ENCODE results near the gene SPATA6L. TPM values are rescaled to one million over a fixed set of nuclear protein-coding genes. Genes with fewer than 3 reads are reported as not detected.

SPATA6L gene
- total and polyA plus RNA-seq, 2 of the 4 experiments (the other 2 are of a cell fraction) = 0.18 to 0.84 TPM

DNA sequence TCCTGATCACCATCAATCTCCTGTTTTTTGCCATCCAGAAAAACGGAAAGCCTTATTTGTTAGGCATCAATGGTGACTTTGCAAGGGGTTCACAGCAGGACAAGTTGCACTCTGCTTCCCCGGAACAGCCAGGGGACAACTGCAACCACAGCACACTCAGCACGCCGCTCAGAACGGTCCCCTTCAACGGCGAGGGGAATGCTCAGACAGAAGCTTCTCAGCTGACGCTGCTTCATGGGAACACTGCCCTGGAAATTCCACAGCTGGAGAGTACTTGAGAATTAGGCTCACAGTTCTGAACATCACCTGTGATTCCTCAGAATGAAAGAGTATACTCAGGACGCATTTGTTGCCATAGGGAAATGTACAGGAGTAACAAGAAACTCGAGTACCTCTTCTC, 44.3 kb downstream of the SPATA6L start:
- DNase-seq (no peak), ATAC-seq (ENCODE audit: low read depth) (no peak)
- no peak overlapping the region for H3K9ac ChIP-seq (ENCODE audit: low read depth, low read length)
- H3K9me3 ChIP-seq (ENCODE audit: control insufficient read depth, insufficient read depth, low read length) = no peaks in the 10 kb centered on the region
- no peaks in the 10 kb centered on the region for H4K20me1 ChIP-seq (ENCODE audit: insufficient read depth, low read length)
- no peak overlapping the region for H4K91ac ChIP-seq (ENCODE audit: insufficient read depth, low read depth, low read length)
- H3K23ac ChIP-seq (ENCODE audit: low read depth, low read length) = no peak overlapping the region
- WGBS, 2 experiments (ENCODE audit: extremely low coverage in 2 of 2, insufficient read length in 1 of 2) = 38% methylated on average over 2 of the region's 10 CpGs; no CpG with 5 or more reads in 1 of the 2 experiments
- no peak overlapping the region for H2BK15ac ChIP-seq (ENCODE audit: low read depth, low read length)
- no peak overlapping the region for H3K27ac ChIP-seq (ENCODE audit: insufficient read depth, low read length)
- dilution Hi-C loops (cut with HindIII; ENCODE audit: low sequenced_read_pairs, unreplicated experiment) = no loop called here
- TF ChIP-seq CEBPB (IDR thresholded peaks at IDR 0.05; ENCODE audit: low read depth, low read length) (no peak), MAZ (IDR thresholded peaks at IDR 0.05; ENCODE audit: borderline replicate concordance, low read depth, low read length) (no peak), CHD1 (IDR thresholded peaks at IDR 0.05; ENCODE audit: low read depth, low read length) (no peak), POLR2A (IDR thresholded peaks at IDR 0.05; ENCODE audit: low read depth, low read length) (no peak), RCOR1 (IDR thresholded peaks at IDR 0.05; ENCODE audit: insufficient replicate concordance, low read length) (no peak), BHLHE40 (IDR thresholded peaks at IDR 0.05; ENCODE audit: low read depth, low read length) (no peak), FOS (IDR thresholded peaks at IDR 0.05; ENCODE audit: low read depth, low read length) (no peak), MAFK (IDR thresholded peaks at IDR 0.05; ENCODE audit: low read depth, low read length) (no peak), RAD21 (IDR thresholded peaks at IDR 0.05; ENCODE audit: low read length) (no peak), SMC3 (IDR thresholded peaks at IDR 0.05; ENCODE audit: low read depth, low read length) (no peak), MXI1 (IDR thresholded peaks at IDR 0.05; ENCODE audit: borderline replicate concordance, low read depth, low read length) (no peak)
- TF ChIP-seq, protein P1, sequence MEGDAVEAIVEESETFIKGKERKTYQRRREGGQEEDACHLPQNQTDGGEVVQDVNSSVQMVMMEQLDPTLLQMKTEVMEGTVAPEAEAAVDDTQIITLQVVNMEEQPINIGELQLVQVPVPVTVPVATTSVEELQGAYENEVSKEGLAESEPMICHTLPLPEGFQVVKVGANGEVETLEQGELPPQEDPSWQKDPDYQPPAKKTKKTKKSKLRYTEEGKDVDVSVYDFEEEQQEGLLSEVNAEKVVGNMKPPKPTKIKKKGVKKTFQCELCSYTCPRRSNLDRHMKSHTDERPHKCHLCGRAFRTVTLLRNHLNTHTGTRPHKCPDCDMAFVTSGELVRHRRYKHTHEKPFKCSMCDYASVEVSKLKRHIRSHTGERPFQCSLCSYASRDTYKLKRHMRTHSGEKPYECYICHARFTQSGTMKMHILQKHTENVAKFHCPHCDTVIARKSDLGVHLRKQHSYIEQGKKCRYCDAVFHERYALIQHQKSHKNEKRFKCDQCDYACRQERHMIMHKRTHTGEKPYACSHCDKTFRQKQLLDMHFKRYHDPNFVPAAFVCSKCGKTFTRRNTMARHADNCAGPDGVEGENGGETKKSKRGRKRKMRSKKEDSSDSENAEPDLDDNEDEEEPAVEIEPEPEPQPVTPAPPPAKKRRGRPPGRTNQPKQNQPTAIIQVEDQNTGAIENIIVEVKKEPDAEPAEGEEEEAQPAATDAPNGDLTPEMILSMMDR (conservative IDR thresholded peaks at IDR 0.05; ENCODE audit: low read depth, low read length) = no peak
- intact Hi-C loops (cut with micrococcal nuclease) = no loop called here
- no peak overlapping the region for H3K4ac ChIP-seq (ENCODE audit: low read depth, low read length)
- H3K56ac ChIP-seq (ENCODE audit: extremely low read depth, insufficient read depth, low read length) = no peak overlapping the region
- no peak overlapping the region for H2BK120ac ChIP-seq (ENCODE audit: low read depth, low read length)
- no peak overlapping the region for H3K14ac ChIP-seq (replicated peaks; ENCODE audit: low read depth, low read length)
- H3K4me2 ChIP-seq (ENCODE audit: low read depth, low read length) = no peak overlapping the region
- no peak overlapping the region for H3K4me3 ChIP-seq (ENCODE audit: insufficient read depth, low read depth, low read length)
- no peaks in the 10 kb centered on the region for H3K36me3 ChIP-seq (ENCODE audit: control insufficient read depth, insufficient read depth, low read length)
- in situ Hi-C loops (cut with MboI; ENCODE audit: low sequenced_read_pairs) = no loop called here
- no peak overlapping the region for H3K18ac ChIP-seq (ENCODE audit: low read depth, low read length)
- no peak overlapping the region for H2AK9ac ChIP-seq (replicated peaks; ENCODE audit: low read depth, low read length, poor library complexity)
- H3K4me1 ChIP-seq (ENCODE audit: control insufficient read depth, insufficient read depth, low read length) = no peaks in the 10 kb centered on the region; the same call in 1 of the 2 replicates
- no peak overlapping the region for H2AFZ ChIP-seq (replicated peaks; ENCODE audit: low read length, poor library complexity)
- H3K79me1 ChIP-seq (ENCODE audit: low read depth in 1 of 2, low read length in 2 of 2) = no peaks in the 10 kb centered on the region
- H2AK5ac ChIP-seq (ENCODE audit: low read depth, low read length) = no peak overlapping the region
- CTCF ChIA-PET = no interaction called here
- BruUV-seq (replicated peaks) = no TSS peak
- no peaks in the 10 kb centered on the region for H3K9me1 ChIP-seq (ENCODE audit: insufficient read depth, low read length)
- no peak overlapping the region for H4K8ac ChIP-seq (ENCODE audit: low read depth in 2 of 2, low read length in 2 of 2)
- H2BK20ac ChIP-seq (ENCODE audit: low read depth, low read length) = no peak overlapping the region
- H3K27me3 ChIP-seq (ENCODE audit: control insufficient read depth, insufficient read depth, low read length) = no peaks in the 10 kb centered on the region
- POLR2A ChIA-PET (ENCODE audit: unreplicated experiment) = no interaction called here
- H4K5ac ChIP-seq (ENCODE audit: low read depth, low read length) = no peak overlapping the region
- H2BK5ac ChIP-seq (ENCODE audit: low read depth, low read length, poor library complexity, severe bottlenecking) = no peak overlapping the region
